ENCODE data around the gene IRF2BP2. TPM values are rescaled to one million over a fixed set of nuclear protein-coding genes. Genes with fewer than 3 reads are reported as not detected.

Gene IRF2BP2
- total RNA-seq, 1 donor, result 60.9 TPM

GRCh38 chr1:234593771-234594504 lies 16.0 kb downstream of the IRF2BP2 start:
- no peak overlapping the region for H3K4me3 ChIP-seq (ENCODE audit: low read depth, low read length)
- TF ChIP-seq CTCF (IDR thresholded peaks at IDR 0.05; ENCODE audit: insufficient read depth, low read depth, low read length), result no peak
- no peak for DNase-seq (ENCODE audit: low read depth)

DNA sequence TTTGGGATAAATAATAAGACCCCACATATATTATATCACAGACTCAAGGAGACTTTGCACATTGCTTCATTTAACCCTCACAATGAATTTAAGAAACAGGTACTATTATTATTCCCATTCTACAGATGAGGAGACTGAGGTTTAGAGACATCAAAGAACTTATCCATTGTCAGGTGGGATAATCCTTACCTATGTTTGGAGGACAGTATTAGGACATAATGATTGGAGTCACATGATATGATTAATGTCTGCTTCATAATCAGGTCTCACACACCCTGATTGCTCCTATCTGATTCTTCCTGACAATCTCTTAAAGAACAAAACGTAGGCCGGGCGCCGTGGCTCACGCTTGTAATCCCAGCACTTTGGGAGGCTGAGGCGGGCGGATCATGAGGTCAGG lies 16.9 kb downstream of the IRF2BP2 start:
- DNase-seq (ENCODE audit: low read depth), result no peak
- no peak for TF ChIP-seq CTCF (IDR thresholded peaks at IDR 0.05; ENCODE audit: insufficient read depth, low read depth, low read length)
- H3K4me3 ChIP-seq (ENCODE audit: low read depth, low read length), result no peak overlapping the region

- DNase-seq (ENCODE audit: low read depth), result peak; percentile 14
- no peak for TF ChIP-seq CTCF (IDR thresholded peaks at IDR 0.05; ENCODE audit: insufficient read depth, low read depth, low read length)
Measured at GRCh38 chr1:234592240-234592639, 17.7 kb downstream of the IRF2BP2 start.

GRCh38 chr1:234591131-234591530 lies 18.8 kb downstream of the IRF2BP2 start:
- DNase-seq (ENCODE audit: low read depth), result no peak
- TF ChIP-seq CTCF (IDR thresholded peaks at IDR 0.05; ENCODE audit: insufficient read depth, low read depth, low read length), result no peak
- H3K4me3 ChIP-seq (ENCODE audit: low read depth, low read length), result no peak overlapping the region

More at GRCh38 chr1:234592240-234592639, 17.7 kb downstream of the IRF2BP2 start:
- H3K4me3 ChIP-seq (ENCODE audit: low read depth, low read length), result no peak overlapping the region

- peak; percentile 33 for DNase-seq (ENCODE audit: low read depth)
- no peak overlapping the region for H3K4me3 ChIP-seq (ENCODE audit: low read depth, low read length)
- TF ChIP-seq CTCF (IDR thresholded peaks at IDR 0.05; ENCODE audit: insufficient read depth, low read depth, low read length), result no peak
Measured at GRCh38 chr1:234589854-234590620, 19.9 kb downstream of the IRF2BP2 start.

GRCh38 chr1:234589064-234589800 lies 20.7 kb downstream of the IRF2BP2 start:
- no peak for TF ChIP-seq CTCF (IDR thresholded peaks at IDR 0.05; ENCODE audit: insufficient read depth, low read depth, low read length)
- peak; percentile 20 for DNase-seq (ENCODE audit: low read depth)
- no peak overlapping the region for H3K4me3 ChIP-seq (ENCODE audit: low read depth, low read length)
